ENCODE measurements around the gene TMCC3.

- no peak for TF ChIP-seq CTCF (IDR thresholded peaks at IDR 0.05)
- TF ChIP-seq POLR2A (IDR thresholded peaks at IDR 0.05): no peak
- no peak for TF ChIP-seq POLR2AphosphoS5 (IDR thresholded peaks at IDR 0.05; ENCODE audit: insufficient read depth in 1 of 2, low read depth in 1 of 2)
Measured at GRCh38 chr12:94544355-94544754, 106.0 kb downstream of the TMCC3 start.

Data from vagina (tissue), 2 donors.